T-helper 2 cell treated with Interferon-gamma antibody and Interleukin-4, amounts not matched to agents 5 μg/mL and 100 μg/mL, for 36 hours (primary cell): ENCODE data around the gene LPCAT1.
"Not testable (repeated sequence)": the region's sequence is repeated elsewhere in the genome, so short reads cannot be mapped to it uniquely, and the experiment has no call there.

Experiments
- DNase-seq: peaks from one replicate; pipeline ENCODE4 v3.0.0; 2021; ENCODE audit warnings: low spot score
- H3K27ac Mint-ChIP-seq: one replicate; pipeline ENCODE4 v1.8.0; 2021; ENCODE audit warnings: mild to moderate bottlenecking, mixed read lengths
- H3K27me3 Mint-ChIP-seq: one replicate; pipeline ENCODE4 v1.8.0; 2021; ENCODE audit warnings: low read depth, mixed read lengths
- H3K36me3 Mint-ChIP-seq: one replicate; pipeline ENCODE4 v1.8.0; 2021; ENCODE audit warnings: low read depth, mixed read lengths
- H3K4me1 Mint-ChIP-seq: one replicate; pipeline ENCODE4 v1.8.0; 2021; ENCODE audit warnings: low read depth, mixed read lengths
- H3K4me3 Mint-ChIP-seq: one replicate; pipeline ENCODE4 v1.8.0; 2022; ENCODE audit warnings: mild to moderate bottlenecking, moderate library complexity, mixed read lengths
- H3K9me3 Mint-ChIP-seq: one replicate; pipeline ENCODE4 v1.8.0; 2021; ENCODE audit warnings: mixed read lengths

Gene LPCAT1

DNA sequence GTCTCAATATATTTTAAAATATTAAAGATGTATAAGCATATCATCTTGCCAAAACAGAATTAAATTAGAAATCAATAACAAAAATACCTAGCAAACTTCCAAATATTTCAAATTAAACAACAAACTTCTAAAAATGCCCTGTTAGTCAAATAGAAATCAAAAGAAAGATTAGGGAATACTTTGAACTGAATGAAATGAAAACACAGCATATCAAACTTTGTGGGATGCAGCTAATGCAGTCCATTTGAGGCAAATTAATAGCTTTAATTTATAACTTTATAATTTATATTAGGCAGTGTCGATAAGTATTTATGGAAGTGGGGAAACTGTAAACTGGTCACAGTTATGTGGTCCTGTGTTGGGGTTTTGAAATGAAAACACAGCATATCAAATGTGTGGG, 95.7 kb downstream of the LPCAT1 start:
- Mint-ChIP-seq H3K36me3 (peaks cover 4% of the 10 kb centered on the region), H3K4me1 (no peaks in the 10 kb centered on the region), H3K9me3 (peaks cover 60% of the 10 kb centered on the region), H3K27me3 (no peaks in the 10 kb centered on the region), H3K27ac (no peak overlapping the region), H3K4me3 (no peak overlapping the region)
- no peak for DNase-seq

DNA sequence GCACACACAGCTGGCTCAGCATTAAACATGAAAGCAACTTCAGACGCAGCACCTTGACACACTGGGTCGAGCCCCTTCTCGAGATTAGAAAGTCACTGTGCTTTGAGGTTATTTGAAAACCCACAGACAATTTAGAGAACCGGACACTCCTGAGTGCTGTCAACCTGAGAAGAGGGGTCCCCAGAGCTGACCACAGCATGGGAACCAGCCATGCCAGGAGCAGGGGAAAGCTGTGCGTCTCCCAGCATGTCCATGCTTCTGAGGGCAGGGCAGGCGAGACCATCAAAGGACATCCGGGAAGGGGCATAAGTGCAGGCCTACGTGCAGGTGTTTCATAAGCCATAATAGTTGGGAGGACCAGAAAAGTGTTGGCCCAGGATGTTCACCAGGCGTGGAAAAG, 99.0 kb downstream of the LPCAT1 start:
- H3K4me3 Mint-ChIP-seq: no peak overlapping the region
- H3K4me1 Mint-ChIP-seq: no peaks in the 10 kb centered on the region
- H3K27ac Mint-ChIP-seq: no peak overlapping the region
- no peak for DNase-seq
- peaks cover 4% of the 10 kb centered on the region for H3K36me3 Mint-ChIP-seq
- H3K9me3 Mint-ChIP-seq: peaks cover 47% of the 10 kb centered on the region
- H3K27me3 Mint-ChIP-seq: no peaks in the 10 kb centered on the region

DNA sequence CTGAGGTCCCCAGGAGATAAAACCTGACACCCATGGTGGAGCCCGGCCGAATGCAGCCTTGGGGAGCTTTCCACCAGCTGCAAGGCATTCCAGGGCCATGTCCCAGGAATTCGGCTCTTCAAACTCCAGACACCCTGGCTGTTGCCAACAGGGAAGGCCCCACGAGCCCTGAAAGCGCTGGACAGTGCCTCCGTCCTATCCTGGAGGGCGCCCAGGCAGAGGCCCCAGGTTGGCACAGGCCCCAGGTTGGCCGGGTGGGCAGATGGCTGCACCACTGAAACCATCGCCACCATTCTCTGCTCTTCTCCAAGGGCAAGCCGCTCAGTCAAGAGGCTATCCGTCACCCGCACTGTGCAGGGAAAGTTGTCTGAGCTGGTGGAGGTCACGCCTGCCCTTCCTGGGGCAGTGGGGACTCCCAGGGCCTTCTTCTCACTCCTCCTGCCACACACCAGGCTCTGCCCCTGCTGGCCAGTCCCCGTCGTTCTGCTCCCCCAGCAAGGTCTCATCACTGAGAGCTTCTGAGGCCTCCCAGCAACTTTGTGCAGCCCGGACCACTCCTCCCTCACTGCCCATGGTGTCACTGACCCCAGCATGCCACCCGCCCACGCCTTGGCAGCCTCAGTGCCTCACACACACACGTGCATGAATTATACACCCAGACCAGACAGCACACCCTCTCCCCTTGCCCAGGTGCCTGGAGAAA, 99.7 kb downstream of the LPCAT1 start:
- Mint-ChIP-seq H3K27ac (no peak overlapping the region), H3K27me3 (no peaks in the 10 kb centered on the region), H3K4me1 (no peaks in the 10 kb centered on the region), H3K4me3 (no peak overlapping the region), H3K9me3 (peaks cover 40% of the 10 kb centered on the region), H3K36me3 (peaks cover 4% of the 10 kb centered on the region)
- DNase-seq: no peak

DNA sequence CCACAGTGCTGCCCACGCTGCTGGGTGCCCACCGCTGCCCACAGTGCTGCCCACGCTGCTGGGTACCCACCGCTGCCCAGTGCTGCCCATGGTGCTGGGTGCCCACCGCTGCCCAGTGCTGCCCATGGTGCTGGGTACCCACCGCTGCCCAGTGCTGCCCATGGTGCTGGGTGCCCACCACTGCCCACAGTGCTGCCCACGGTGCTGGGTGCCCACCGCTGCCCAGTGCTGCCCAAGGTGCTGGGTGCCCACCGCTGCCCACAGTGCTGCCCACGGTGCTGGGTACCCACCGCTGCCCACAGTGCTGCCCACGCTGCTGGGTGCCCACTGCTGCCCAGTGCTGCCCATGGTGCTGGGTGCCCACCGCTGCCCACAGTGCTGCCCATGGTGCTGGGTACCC, 101.2 kb downstream of the LPCAT1 start:
- not testable (repeated sequence) for H3K36me3 Mint-ChIP-seq, H3K27ac Mint-ChIP-seq, DNase-seq, H3K4me1 Mint-ChIP-seq, H3K27me3 Mint-ChIP-seq, H3K4me3 Mint-ChIP-seq
- H3K9me3 Mint-ChIP-seq: peaks cover 25% of the 10 kb centered on the region

DNA sequence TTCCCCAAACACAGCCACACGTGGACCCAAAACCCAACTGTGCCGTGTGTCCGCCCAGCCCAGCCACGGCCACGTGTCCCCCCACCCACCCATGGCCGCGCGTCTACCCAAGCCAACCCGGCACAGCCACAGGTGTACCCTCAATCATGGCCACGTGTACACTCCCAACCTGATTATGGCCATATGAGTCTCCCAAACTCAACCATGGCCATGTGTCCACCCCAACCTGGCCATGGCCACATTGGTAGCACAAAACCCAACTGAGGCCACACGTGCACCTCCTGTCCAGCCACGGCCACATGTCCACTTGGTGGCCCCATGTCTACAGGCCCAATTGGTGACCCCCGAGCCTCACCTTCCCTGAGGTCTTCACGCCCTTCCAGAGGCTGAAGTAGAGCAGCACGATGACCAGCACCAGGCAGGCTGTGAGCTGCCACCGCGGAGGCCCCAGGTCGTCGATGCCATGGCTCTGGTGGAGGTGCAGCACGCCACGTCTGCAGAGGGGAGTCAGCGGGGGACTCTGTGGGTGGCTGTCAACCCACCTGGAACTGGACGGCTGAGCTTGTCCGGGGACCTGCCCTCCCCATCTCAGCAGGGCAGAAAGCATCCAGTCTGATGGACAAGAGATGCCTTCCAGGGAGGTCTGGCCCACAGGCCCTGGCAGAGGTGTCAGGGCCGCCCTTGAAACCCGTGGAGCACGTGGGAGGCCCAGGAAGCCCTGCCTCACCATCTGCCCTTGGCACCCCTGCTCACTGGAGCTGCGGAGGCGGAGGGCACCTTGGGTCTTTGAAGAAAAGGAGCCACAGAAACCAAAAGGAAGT, 102.0 kb downstream of the LPCAT1 start:
- Mint-ChIP-seq H3K4me3 (no peak overlapping the region), H3K9me3 (peaks cover 17% of the 10 kb centered on the region), H3K36me3 (no peaks in the 10 kb centered on the region), H3K27ac (no peak overlapping the region), H3K27me3 (no peaks in the 10 kb centered on the region), H3K4me1 (no peaks in the 10 kb centered on the region)
- no peak for DNase-seq

DNA sequence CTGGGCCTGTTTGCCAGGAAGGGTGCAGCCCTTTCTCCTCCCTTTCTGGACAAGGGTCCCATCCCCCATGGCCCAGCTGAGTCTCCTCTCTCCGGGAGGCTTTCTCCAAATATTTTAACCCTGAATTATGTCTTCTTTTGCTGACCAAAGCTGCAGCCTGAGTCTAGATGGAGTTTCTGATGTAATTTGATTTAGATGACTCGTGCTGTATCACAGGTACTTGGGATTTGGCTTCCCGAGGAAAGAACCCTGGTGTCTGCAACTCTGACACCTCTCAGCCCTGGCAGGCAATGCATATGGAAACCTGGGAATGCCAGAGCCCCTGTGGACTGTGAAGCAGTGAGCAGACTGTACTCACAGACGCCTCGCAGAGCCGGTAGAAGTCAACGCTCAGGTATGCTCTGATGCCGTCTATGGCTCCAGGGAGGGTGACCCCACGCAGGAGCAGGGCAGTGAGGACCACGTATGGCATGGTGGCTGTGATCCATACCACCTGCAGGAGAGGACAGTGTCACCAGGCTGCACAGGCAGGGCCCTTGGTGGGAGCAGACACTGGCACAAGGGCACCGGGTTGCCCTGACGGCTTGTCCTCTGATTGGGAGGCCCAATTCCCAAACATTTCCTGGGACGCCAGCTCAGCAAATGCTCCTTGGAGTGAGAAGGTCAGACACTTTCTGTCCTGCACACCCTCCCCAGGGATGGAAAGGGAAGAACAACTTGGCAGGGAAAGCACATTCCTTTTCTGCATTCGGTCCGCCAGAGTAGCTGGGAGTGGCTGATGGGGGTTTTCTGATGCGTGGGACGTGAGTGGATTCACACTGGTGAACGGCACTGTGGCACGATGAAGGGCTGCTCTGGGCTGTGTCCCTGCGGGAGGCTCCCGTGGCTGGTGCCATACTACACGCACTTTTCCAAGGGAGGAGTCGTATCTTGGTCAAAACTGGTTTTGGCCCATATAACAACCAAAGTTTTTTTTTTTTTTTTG, 103.3 kb downstream of the LPCAT1 start:
- Mint-ChIP-seq H3K27ac (no peak overlapping the region), H3K27me3 (no peaks in the 10 kb centered on the region), H3K4me1 (no peaks in the 10 kb centered on the region), H3K9me3 (peaks cover 5% of the 10 kb centered on the region), H3K4me3 (no peak overlapping the region), H3K36me3 (no peaks in the 10 kb centered on the region)
- no peak for DNase-seq

DNA sequence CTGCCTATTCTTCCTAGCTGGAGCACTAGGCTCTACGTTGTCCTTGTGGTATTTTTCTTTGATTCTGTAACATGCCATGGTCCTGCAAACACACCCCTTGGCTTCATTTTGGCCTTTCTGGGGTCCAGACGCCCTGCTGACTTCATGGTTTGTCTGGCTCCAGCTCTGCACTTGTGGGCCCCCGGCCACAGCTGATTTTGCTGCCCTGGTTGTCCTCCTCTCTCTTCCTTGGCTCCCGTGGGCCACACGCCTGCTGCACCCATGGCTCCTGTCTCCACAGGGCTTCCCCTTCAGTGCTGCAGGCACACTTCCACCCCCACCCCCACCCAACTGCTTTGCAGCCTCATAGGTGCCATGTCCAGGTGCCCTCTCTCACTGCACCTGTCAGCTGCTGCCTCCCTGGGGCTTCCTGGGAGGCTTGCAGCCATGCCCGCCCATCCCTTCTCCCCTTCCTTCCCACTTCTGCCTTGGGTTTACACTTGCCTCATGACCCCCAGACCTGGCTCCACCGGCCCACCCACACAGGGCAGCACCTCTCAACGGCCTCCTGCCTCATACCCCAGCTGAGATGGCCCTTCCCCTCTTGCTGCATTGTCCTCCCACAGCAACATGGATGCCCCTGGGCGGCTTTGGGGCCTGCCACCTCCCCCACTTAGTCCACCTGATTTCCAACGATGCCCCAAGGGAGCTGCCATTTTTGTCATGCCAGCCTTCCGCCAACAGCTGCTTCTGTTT, 104.1 kb downstream of the LPCAT1 start:
- no peak for DNase-seq
- no peaks in the 10 kb centered on the region for H3K9me3 Mint-ChIP-seq
- no peak overlapping the region for H3K27ac Mint-ChIP-seq
- no peak overlapping the region for H3K4me3 Mint-ChIP-seq
- H3K36me3 Mint-ChIP-seq: no peaks in the 10 kb centered on the region
- no peaks in the 10 kb centered on the region for H3K4me1 Mint-ChIP-seq
- H3K27me3 Mint-ChIP-seq: no peaks in the 10 kb centered on the region

DNA sequence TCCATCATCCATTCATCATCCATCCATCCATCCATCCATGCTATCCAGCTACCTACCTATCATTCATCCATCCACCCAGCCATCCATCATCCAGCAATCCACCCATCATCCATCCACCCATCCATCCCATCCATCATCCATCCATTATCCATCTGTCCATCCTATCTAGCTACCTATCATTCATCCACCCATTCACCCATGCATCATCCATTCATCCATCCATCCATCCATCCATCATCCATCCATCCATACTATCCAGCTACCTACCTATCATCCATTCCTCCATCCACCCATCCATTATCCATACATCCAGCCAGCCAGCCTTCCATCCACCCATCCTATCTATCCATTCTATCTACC, 104.9 kb downstream of the LPCAT1 start:
- Mint-ChIP-seq H3K27ac (no peak overlapping the region), H3K4me3 (no peak overlapping the region), H3K4me1 (no peaks in the 10 kb centered on the region), H3K9me3 (no peaks in the 10 kb centered on the region), H3K27me3 (no peaks in the 10 kb centered on the region), H3K36me3 (no peaks in the 10 kb centered on the region)
- DNase-seq: no peak

DNA sequence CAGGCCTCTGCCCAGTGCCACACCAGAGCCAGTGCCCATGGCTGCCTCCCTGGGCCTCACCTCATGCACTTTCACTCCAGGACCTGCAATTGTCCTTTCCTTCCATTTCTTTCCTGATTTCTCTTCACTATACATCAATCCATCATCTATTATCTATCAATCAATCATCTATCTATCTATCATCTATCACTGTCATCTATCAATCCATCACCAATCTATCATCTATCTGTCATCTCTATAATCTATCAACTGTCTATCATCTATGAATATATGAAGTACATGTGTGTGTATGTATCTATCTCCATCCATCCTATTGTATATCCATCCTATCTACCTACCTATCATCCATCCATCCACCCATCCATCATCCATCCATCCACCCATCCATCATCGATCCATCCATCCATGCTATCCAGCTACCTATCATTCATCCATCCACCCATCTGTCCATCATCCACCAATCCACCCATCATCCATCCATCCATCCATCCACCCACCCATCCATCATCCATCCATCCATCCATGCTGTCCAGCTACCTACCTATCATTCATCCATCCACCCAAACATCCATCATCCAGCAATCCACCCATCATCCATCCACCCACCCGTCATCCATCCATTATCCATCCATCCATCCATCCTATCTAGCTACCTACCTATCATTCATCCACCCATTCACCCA, 105.4 kb downstream of the LPCAT1 start:
- H3K36me3 Mint-ChIP-seq: no peaks in the 10 kb centered on the region
- no peak overlapping the region for H3K27ac Mint-ChIP-seq
- no peaks in the 10 kb centered on the region for H3K4me1 Mint-ChIP-seq
- no peaks in the 10 kb centered on the region for H3K27me3 Mint-ChIP-seq
- H3K4me3 Mint-ChIP-seq: no peak overlapping the region
- DNase-seq: no peak
- H3K9me3 Mint-ChIP-seq: no peaks in the 10 kb centered on the region

DNA sequence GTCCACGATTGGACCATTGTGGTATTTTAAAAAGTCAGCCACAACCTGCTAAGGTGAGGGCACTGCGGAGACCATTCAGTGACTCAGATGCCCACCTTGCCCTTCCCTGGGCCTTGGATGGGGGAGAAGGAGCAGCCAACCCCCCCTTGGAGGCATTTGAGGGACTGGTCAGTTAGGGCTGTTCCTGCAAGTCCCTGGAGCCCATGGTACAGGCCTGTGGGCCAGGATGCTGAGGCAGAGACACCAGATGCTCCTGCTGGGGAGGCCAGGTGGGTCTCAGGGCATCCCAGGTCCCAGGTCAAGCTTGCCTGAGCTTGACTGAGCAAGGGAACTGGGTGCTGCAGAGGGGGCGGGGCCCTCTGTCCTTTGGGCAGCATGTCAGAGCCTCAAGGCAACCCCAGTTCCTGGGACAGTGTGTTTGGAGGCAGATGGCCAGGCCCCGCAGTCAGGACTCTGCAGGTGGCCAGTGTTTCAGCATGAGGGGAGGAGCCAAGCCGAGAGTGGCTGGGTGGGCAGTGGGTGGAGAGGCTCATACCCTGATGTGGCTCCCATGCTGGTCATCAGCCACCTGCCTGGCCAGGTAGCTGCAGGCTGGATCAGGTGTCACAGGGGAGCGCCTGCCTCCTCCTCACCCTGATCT, 106.1 kb downstream of the LPCAT1 start:
- no peak overlapping the region for H3K27ac Mint-ChIP-seq
- H3K27me3 Mint-ChIP-seq: no peaks in the 10 kb centered on the region
- H3K4me3 Mint-ChIP-seq: no peak overlapping the region
- H3K9me3 Mint-ChIP-seq: no peaks in the 10 kb centered on the region
- no peak for DNase-seq
- no peaks in the 10 kb centered on the region for H3K36me3 Mint-ChIP-seq
- H3K4me1 Mint-ChIP-seq: no peaks in the 10 kb centered on the region

DNA sequence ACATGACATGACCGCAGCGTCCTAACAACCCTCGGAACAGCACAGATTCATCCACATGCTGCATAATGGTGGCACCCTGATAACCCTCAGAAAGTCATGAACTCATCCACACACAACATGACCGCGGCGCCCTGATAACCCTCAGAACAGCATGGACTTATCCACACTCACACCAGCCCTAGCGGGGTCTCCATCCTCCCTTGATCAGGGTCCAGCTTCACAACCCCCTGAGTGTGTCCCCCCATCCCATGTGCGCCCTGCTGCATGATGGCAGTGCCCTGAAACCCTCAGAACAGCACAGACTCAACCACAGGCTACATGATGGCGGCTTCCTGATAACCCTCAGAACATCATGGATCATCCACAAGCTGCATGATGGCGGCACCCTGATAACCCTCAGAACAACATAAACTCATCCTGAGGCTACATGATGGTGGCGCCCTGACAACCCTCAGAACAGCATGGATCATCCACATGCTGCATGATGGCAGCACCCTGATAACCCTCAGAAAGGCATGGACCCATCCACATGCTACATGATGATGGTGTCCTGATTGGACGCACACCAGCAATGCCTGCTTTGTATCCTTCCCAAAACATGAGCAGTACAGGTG, 106.8 kb downstream of the LPCAT1 start:
- no peak overlapping the region for H3K4me3 Mint-ChIP-seq
- H3K27me3 Mint-ChIP-seq: no peaks in the 10 kb centered on the region
- H3K27ac Mint-ChIP-seq: no peak overlapping the region
- no peaks in the 10 kb centered on the region for H3K9me3 Mint-ChIP-seq
- H3K36me3 Mint-ChIP-seq: no peaks in the 10 kb centered on the region
- no peak for DNase-seq
- no peaks in the 10 kb centered on the region for H3K4me1 Mint-ChIP-seq

DNA sequence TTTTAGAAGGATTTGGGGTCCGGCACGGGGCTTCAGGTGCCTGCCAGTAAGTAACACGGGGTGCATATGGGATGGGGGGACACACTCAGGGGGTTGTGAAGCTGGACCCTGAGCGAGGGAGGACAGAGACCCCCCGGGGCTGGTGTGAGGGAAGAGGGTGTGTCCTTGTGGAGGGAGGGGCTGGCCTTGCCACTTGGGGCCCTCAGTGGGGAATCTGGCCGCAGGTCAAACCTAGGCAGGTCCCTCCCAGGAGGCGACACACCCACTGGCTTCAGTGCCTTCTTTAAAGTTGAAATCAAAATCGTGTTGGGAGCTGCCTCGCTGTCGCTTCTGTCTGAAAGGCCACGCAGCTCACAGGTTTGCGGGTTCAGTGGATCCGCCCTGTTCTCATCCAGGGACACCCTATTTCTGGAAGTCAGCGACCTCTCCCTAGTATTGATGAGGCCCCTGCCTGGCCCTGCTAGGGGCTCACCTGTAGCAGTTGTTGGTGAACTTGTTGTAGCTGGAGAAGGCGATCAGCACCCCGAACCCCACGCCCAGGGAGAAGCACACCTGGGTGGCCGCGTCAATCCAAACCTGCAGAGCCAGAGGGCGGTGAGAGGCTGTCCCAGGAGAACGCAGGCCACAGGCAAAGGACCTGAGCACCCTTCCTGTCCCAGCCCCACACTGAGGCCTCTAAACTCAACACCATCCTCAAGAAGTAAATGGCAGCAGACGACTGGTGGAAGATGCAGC, 108.0 kb downstream of the LPCAT1 start:
- no peak overlapping the region for H3K4me3 Mint-ChIP-seq
- H3K36me3 Mint-ChIP-seq: no peaks in the 10 kb centered on the region
- H3K27me3 Mint-ChIP-seq: no peaks in the 10 kb centered on the region
- no peaks in the 10 kb centered on the region for H3K4me1 Mint-ChIP-seq
- H3K27ac Mint-ChIP-seq: no peak overlapping the region
- no peaks in the 10 kb centered on the region for H3K9me3 Mint-ChIP-seq
- no peak for DNase-seq
